ENCODE measurements around the gene TMEM72.

The TMEM72 gene

DNA sequence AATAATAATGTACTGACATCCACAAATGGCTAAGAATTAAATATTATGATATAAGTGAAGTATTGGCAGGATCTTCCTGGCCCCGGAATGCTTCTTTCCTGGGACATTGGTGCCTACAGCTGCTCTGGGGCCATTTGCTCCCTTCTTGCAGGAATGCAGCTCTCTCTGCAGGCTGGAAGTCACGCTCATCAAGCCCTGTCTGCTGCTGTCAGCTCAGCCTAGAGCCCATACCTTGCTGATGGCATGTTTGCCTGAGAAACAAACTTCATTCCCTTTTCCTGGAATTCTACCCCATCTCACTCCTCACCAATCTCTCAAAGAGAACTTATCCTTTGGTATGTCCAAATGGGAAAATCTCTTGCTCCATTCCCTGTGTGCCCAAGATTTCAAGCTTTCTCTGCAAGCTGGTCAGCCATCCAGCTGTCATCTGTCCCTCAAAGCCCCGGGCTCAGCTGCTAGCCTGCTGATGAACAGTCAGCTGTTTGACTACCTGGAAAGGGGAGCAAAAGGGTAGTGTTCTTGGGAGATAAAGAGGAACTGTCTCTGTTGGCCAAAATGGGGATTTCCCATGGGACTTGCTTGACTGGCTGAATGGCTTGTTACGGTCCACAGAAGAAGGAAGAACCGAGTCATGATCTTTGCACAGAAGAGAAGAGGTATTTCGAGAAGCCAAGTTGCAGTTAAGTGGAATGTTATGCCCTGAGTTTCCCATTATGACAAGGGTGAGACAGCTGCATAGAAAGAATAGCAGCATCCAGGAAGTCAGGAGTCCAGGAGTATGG is 36.4 kb downstream of the TMEM72 start:
- WGBS (ENCODE audit: insufficient coverage, insufficient read length): no CpG with 5 or more reads among the region's 6 CpGs
- H3K4me3 ChIP-seq (ENCODE audit: low read length): no peak overlapping the region

DNA sequence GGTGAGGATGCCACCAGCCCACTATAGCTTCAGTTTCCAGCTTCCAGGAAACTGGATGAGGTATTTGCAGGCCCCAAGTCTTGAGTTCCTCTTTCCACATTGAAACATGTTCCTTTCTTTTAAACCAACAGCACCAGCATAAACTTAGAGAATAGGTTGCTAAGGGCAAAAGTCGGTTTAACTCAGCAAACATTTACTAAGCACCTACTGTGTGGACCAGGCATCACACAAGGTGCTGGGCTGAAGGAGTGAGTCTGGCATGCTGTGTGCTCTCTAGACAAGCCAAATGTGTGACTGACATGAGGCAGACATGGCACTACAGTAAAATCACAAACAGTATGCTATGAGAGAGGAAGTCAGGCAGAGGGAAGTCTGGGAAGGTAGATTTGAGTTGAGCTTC is 37.5 kb downstream of the TMEM72 start:
- no peak for DNase-seq (ENCODE audit: low read depth, low spot score)
- H3K27me3 ChIP-seq (ENCODE audit: control insufficient read depth, insufficient read depth, low read length): no peaks in the 10 kb centered on the region
- no peaks in the 10 kb centered on the region for H3K36me3 ChIP-seq (ENCODE audit: control insufficient read depth, insufficient read depth, low read length)
- no CpG with 5 or more reads among the region's 1 CpG for WGBS (ENCODE audit: insufficient coverage, insufficient read length)
- H3K4me1 ChIP-seq (ENCODE audit: control insufficient read depth, insufficient read depth, low read length): peaks cover 3% of the 10 kb centered on the region
- no peaks in the 10 kb centered on the region for H3K9me3 ChIP-seq (ENCODE audit: control insufficient read depth, insufficient read depth, low read length)
- H3K27ac ChIP-seq (ENCODE audit: low read length): no peak overlapping the region
- no peak overlapping the region for H3K4me3 ChIP-seq (ENCODE audit: low read length)

More for the DNA sequence above, 36.4 kb downstream of the TMEM72 start:
- DNase-seq (ENCODE audit: low read depth, low spot score): no peak
- Histone ChIP-seq H3K4me1 (ENCODE audit: control insufficient read depth, insufficient read depth, low read length) (peaks cover under 1% of the 10 kb centered on the region), H3K27me3 (ENCODE audit: control insufficient read depth, insufficient read depth, low read length) (no peaks in the 10 kb centered on the region), H3K27ac (ENCODE audit: low read length) (no peak overlapping the region), H3K36me3 (ENCODE audit: control insufficient read depth, insufficient read depth, low read length) (no peaks in the 10 kb centered on the region), H3K9me3 (ENCODE audit: control insufficient read depth, insufficient read depth, low read length) (no peaks in the 10 kb centered on the region)

DNA sequence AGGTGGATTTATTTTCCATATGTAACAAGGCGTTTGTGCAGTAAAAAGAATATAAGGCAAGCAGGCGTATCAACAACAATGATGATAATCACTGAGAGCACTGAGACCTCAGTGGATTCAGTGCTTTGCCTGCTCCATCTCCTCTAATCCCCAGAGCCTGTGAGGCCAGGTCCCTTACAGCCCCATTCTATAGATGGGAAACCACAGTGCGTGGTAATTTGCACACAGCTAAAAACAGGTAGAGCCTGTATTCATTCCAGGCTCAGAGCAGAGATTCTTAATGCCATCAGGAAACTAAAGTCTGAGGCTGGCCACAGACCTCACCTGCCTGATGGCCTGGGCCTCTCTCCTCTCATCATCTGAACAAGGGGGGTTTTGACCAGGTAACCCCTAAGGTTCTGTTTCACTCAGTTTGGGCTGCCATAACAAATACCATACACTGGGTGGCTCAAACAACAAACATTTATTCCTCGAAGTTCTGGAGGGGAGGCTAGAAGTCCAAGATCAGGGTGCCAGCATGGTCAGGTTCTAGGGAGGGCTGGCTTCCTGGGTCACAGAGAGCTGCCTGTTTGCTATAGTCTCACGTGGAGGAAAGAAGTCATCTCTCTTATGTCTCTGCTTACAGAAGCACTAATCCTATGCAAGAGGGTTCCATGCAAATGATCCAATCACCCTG is 38.1 kb downstream of the TMEM72 start:
- no peak for DNase-seq (ENCODE audit: low read depth, low spot score)
- H3K9me3 ChIP-seq (ENCODE audit: control insufficient read depth, insufficient read depth, low read length): no peaks in the 10 kb centered on the region
- H3K36me3 ChIP-seq (ENCODE audit: control insufficient read depth, insufficient read depth, low read length): no peaks in the 10 kb centered on the region
- WGBS (ENCODE audit: insufficient coverage, insufficient read length): no CpG with 5 or more reads among the region's 5 CpGs
- no peaks in the 10 kb centered on the region for H3K27me3 ChIP-seq (ENCODE audit: control insufficient read depth, insufficient read depth, low read length)
- H3K4me1 ChIP-seq (ENCODE audit: control insufficient read depth, insufficient read depth, low read length): peaks cover 3% of the 10 kb centered on the region
- H3K4me3 ChIP-seq (ENCODE audit: low read length): no peak overlapping the region
- no peak overlapping the region for H3K27ac ChIP-seq (ENCODE audit: low read length)

DNA sequence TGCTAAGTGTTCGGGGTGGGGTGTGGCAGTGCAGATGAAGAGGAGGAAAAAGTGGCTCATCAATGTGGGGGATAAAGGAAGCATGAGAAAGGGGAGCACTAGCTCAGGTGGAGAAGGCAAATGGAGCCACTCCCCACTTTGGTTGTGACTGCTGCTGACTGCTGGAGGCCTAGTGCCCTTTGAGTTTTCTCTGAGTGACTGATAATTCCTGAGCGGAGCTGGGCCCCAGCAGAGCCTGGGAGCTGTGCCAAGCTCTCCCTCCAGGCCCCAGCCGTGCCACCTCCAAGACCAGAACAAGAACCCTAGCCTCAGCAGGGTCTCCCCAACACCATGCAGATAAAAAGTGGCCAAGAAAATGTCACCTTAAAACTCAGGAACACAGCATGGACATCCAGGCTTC is 38.8 kb downstream of the TMEM72 start:
- WGBS (ENCODE audit: insufficient coverage, insufficient read length): no CpG with 5 or more reads among the region's 3 CpGs
- DNase-seq (ENCODE audit: low read depth, low spot score): no peak
- Histone ChIP-seq H3K4me1 (ENCODE audit: control insufficient read depth, insufficient read depth, low read length) (peaks cover 3% of the 10 kb centered on the region), H3K36me3 (ENCODE audit: control insufficient read depth, insufficient read depth, low read length) (no peaks in the 10 kb centered on the region), H3K9me3 (ENCODE audit: control insufficient read depth, insufficient read depth, low read length) (no peaks in the 10 kb centered on the region), H3K27me3 (ENCODE audit: control insufficient read depth, insufficient read depth, low read length) (no peaks in the 10 kb centered on the region), H3K27ac (ENCODE audit: low read length) (no peak overlapping the region), H3K4me3 (ENCODE audit: low read length) (no peak overlapping the region)

DNA sequence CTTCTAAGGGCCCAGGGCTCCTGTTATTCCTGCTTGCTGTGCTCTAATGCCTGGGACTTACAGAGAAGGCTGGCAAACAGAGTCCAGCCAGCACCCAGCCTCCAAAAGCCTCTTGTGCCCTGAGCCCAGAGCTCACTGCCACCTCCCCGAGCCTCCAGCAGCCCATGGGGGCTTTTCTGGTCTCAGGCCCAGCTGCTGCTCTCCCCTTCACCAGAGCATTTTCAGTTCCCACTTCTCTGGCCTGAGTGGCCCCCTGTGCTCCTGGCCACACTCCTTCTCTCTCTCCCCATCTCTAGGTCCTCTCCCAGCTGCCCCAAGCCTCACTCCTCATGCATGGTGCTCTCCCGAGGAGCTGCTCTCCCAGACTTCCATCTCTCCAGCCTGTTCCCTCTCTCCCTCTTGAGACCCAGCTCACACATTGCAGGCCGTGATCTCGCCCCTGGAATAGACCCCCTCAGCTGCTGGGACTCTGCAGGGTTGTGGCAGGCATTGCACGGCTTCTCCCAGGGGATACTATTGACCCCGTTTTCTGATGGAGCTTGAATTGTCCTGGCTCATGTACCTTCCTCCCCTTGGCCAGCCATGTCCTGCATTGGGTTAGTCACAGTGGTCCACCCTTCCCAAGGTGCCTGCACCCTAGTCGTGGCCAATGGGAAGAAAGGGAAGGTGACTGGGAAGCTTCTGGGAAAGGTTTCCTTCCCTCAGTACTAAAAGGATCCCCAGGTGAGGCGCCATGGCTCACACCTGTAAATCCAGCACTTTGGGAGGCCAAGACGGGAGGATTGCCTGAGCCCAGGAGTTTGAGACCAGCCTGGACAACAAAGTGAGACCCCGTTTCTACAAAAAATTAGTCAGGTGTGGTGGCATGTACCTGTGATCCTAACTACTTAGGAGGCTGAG is 39.4 kb downstream of the TMEM72 start:
- H3K27ac ChIP-seq (ENCODE audit: low read length): no peak overlapping the region
- WGBS (ENCODE audit: insufficient coverage, insufficient read length): no CpG with 5 or more reads among the region's 10 CpGs

DNA sequence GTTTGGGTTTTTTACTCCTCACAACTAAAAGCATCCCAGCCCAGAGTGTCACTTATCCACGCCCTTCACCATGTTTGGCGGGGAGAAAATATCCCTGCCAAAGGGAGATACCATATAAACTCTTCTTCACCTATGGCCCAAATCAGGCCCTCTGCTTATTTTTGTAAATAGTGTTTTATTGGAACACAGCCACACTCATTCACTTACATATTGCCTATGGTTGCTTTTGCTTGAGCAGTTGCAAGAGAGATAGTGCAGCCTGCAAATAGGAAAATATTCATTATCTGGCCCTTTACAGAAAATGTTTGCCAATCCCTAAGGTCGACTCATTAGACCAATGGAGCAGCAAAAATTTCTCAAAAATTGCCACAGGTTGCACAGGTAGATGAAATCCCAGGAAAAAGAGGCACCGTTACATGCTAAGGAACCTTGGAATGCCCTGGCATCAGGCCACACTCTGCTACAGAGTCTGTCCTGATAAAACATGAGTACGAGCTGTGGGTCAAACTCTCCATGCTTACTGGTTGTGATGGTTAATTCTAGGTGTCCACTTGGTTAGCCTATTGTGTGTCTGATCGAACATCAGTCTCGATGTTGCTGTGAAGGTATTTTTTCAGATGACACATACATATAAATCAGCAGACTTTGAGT is 40.6 kb downstream of the TMEM72 start:
- H3K9me3 ChIP-seq (ENCODE audit: control insufficient read depth, insufficient read depth, low read length): no peaks in the 10 kb centered on the region
- H3K4me1 ChIP-seq (ENCODE audit: control insufficient read depth, insufficient read depth, low read length): peaks cover 3% of the 10 kb centered on the region
- DNase-seq (ENCODE audit: low read depth, low spot score): no peak
- WGBS (ENCODE audit: insufficient coverage, insufficient read length): no CpG with 5 or more reads among the region's 7 CpGs
- H3K36me3 ChIP-seq (ENCODE audit: control insufficient read depth, insufficient read depth, low read length): no peaks in the 10 kb centered on the region
- H3K27me3 ChIP-seq (ENCODE audit: control insufficient read depth, insufficient read depth, low read length): no peaks in the 10 kb centered on the region
- H3K4me3 ChIP-seq (ENCODE audit: low read length): no peak overlapping the region
- H3K27ac ChIP-seq (ENCODE audit: low read length): no peak overlapping the region

More for the DNA sequence above, 39.4 kb downstream of the TMEM72 start:
- Histone ChIP-seq H3K9me3 (ENCODE audit: control insufficient read depth, insufficient read depth, low read length) (no peaks in the 10 kb centered on the region), H3K4me3 (ENCODE audit: low read length) (no peak overlapping the region), H3K27me3 (ENCODE audit: control insufficient read depth, insufficient read depth, low read length) (no peaks in the 10 kb centered on the region), H3K36me3 (ENCODE audit: control insufficient read depth, insufficient read depth, low read length) (no peaks in the 10 kb centered on the region), H3K4me1 (ENCODE audit: control insufficient read depth, insufficient read depth, low read length) (peaks cover 3% of the 10 kb centered on the region)
- DNase-seq (ENCODE audit: low read depth, low spot score): no peak

DNA sequence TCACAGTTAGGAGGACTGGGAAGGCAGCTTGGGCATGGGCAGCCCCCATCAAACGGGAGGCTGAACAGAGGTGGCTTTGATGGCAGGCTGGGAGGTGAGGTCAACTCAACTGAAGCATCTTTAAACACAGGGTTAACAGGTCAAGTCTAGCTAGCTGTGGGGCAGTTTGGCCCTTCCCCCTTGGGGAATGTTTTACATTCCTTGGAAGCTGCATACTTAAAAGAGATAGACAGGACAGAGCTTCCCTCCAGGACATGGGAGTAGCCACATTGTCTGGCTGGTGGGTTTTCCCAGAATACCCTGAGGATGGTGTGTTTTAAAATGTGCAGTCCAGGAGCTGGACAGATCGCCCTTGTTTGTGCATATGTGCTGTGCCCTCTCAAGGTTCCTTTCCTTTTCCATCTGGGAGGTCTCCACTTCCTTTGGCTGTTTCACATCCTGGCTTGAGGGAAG is 41.7 kb downstream of the TMEM72 start:
- Histone ChIP-seq H3K9me3 (ENCODE audit: control insufficient read depth, insufficient read depth, low read length) (no peaks in the 10 kb centered on the region), H3K27ac (ENCODE audit: low read length) (no peak overlapping the region), H3K27me3 (ENCODE audit: control insufficient read depth, insufficient read depth, low read length) (no peaks in the 10 kb centered on the region), H3K36me3 (ENCODE audit: control insufficient read depth, insufficient read depth, low read length) (no peaks in the 10 kb centered on the region), H3K4me3 (ENCODE audit: low read length) (no peak overlapping the region), H3K4me1 (ENCODE audit: control insufficient read depth, insufficient read depth, low read length) (peaks cover 3% of the 10 kb centered on the region)
- no peak for DNase-seq (ENCODE audit: low read depth, low spot score)
- no CpG with 5 or more reads among the region's 2 CpGs for WGBS (ENCODE audit: insufficient coverage, insufficient read length)

DNA sequence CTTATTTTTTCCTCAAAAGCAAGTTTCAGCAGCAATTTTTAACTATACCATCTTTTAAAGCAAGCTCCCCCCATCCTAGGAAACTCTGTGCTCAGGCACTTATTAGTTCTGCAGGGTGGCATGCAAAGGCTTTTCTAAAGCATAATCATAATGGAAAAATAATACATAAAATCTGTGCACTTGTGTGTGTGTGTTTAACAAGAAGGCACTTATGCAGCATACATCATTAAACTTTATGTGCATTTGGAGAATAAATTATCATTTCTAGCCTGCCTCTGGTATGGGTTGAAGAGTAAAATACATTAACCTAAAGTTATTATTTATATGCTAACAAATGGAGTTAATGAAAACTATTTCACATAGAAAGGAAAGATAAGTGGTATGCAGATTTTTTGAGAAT is 42.9 kb downstream of the TMEM72 start:
- H3K9me3 ChIP-seq (ENCODE audit: control insufficient read depth, insufficient read depth, low read length): no peaks in the 10 kb centered on the region
- no peak overlapping the region for H3K27ac ChIP-seq (ENCODE audit: low read length)
- DNase-seq (ENCODE audit: low read depth, low spot score): no peak
- no peak overlapping the region for H3K4me3 ChIP-seq (ENCODE audit: low read length)
- no peaks in the 10 kb centered on the region for H3K27me3 ChIP-seq (ENCODE audit: control insufficient read depth, insufficient read depth, low read length)
- no peaks in the 10 kb centered on the region for H3K36me3 ChIP-seq (ENCODE audit: control insufficient read depth, insufficient read depth, low read length)
- peaks cover 3% of the 10 kb centered on the region for H3K4me1 ChIP-seq (ENCODE audit: control insufficient read depth, insufficient read depth, low read length)

DNA sequence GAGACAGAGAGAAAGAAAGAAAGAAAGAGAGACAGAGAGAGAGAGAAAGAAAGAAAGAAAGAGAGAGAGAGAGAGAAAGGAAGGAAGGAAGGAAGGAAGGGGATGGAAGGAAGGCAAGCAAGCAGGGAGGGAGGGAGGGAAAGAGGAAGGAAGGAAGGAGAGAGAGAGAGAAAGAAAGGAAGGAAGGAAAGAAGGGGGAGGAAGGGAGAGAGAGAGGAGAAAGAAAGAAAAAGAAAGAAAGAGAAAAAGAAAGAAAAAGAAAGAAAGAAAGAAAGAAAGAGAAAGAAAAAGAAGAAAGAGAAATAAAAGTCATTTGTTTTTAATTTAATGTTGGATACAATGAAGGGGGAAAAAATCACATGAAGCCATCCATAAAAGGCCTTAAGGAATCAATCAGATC is 43.8 kb downstream of the TMEM72 start:
- Histone ChIP-seq H3K27ac (ENCODE audit: low read length) (no peak overlapping the region), H3K9me3 (ENCODE audit: control insufficient read depth, insufficient read depth, low read length) (no peaks in the 10 kb centered on the region), H3K4me1 (ENCODE audit: control insufficient read depth, insufficient read depth, low read length) (peaks cover 3% of the 10 kb centered on the region), H3K4me3 (ENCODE audit: low read length) (no peak overlapping the region), H3K27me3 (ENCODE audit: control insufficient read depth, insufficient read depth, low read length) (no peaks in the 10 kb centered on the region), H3K36me3 (ENCODE audit: control insufficient read depth, insufficient read depth, low read length) (no peaks in the 10 kb centered on the region)
- no peak for DNase-seq (ENCODE audit: low read depth, low spot score)

DNA sequence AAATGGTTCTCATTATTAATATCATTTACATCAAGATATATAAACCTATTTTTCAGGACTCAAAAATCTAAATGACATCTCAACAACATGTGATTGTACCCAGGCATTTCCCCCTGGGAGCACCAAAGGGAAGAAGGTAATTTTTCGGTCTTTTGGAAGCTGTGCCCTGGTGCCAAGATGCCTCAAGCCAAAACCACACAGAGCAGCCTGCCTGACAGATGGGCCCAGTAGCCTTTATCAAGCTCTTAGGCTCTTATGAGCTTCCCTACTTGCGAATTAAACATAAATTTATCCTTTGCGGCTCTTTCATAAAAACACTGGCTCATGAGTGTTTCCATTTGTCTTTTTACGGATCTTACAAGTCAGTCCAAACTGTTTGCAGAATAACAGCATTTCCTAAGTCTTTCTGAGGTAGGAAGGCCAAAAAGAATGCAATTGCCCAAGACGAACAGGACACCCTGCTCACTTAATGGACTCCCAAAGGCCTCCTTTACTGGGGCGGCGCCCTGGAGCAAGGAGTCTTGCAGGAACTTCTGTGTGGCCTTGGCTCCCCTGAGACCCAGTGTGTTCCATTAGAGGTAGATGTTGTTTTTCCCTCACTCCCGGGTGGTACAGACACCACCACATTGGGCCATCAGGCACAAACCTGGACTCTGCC is 44.4 kb downstream of the TMEM72 start:
- Histone ChIP-seq H3K9me3 (ENCODE audit: control insufficient read depth, insufficient read depth, low read length) (no peaks in the 10 kb centered on the region), H3K27me3 (ENCODE audit: control insufficient read depth, insufficient read depth, low read length) (no peaks in the 10 kb centered on the region), H3K27ac (ENCODE audit: low read length) (no peak overlapping the region), H3K4me3 (ENCODE audit: low read length) (no peak overlapping the region), H3K4me1 (ENCODE audit: control insufficient read depth, insufficient read depth, low read length) (peaks cover 3% of the 10 kb centered on the region), H3K36me3 (ENCODE audit: control insufficient read depth, insufficient read depth, low read length) (no peaks in the 10 kb centered on the region)
- WGBS (ENCODE audit: insufficient coverage, insufficient read length): no CpG with 5 or more reads among the region's 8 CpGs
- no peak for DNase-seq (ENCODE audit: low read depth, low spot score)
